ENCODE measurements around the gene SORCS3. TPM values are rescaled to one million over a fixed set of nuclear protein-coding genes. Genes with fewer than 3 reads are reported as not detected.
A peak's percentile ranks its signal among the peaks of the same experiment; 100 is the strongest.

Gene SORCS3
- total and polyA plus RNA-seq, 9 of the 15 experiments (the other 6 are each of a cell fraction or from before 2014, with no cell fraction given): not detected

DNA sequence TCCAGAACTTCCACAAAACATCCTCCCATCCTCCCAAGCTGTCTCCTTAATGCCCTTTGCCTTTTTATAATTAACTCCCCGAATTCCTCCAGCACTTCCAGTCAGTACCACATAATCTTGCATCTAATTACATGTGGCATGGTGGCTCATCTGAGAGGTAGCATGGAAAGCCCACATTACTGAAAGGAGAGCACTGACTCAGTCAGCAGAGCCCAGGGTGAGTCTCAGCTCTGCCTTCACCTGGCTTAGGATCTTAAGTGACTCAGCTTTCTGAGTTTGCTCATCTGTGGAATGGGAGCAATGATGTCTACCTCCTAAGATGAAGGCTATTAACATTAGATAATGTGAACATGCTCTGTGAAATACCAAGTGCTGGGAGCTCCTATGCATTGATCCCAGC is 433.9 kb downstream of the SORCS3 start (continued):
- TF ChIP-seq, protein P1, sequence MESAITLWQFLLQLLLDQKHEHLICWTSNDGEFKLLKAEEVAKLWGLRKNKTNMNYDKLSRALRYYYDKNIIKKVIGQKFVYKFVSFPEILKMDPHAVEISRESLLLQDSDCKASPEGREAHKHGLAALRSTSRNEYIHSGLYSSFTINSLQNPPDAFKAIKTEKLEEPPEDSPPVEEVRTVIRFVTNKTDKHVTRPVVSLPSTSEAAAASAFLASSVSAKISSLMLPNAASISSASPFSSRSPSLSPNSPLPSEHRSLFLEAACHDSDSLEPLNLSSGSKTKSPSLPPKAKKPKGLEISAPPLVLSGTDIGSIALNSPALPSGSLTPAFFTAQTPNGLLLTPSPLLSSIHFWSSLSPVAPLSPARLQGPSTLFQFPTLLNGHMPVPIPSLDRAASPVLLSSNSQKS (CRISPR knock-in tag; IDR thresholded peaks at IDR 0.05): no peak
- TF ChIP-seq SRSF9 (IDR thresholded peaks at IDR 0.05; ENCODE audit: borderline replicate concordance, low read depth, low read length) (no peak), RFX5 (IDR thresholded peaks at IDR 0.05; ENCODE audit: low read depth, low read length) (no peak), JUND (IDR thresholded peaks at IDR 0.05; ENCODE audit: borderline replicate concordance, low read depth, low read length) (no peak), JUND (tag; IDR thresholded peaks at IDR 0.05; ENCODE audit: borderline replicate concordance, low read depth, low read length) (no peak), ZBTB8A (IDR thresholded peaks at IDR 0.05; ENCODE audit: partially characterized antibody) (no peak)
- TF ChIP-seq, protein P2, sequence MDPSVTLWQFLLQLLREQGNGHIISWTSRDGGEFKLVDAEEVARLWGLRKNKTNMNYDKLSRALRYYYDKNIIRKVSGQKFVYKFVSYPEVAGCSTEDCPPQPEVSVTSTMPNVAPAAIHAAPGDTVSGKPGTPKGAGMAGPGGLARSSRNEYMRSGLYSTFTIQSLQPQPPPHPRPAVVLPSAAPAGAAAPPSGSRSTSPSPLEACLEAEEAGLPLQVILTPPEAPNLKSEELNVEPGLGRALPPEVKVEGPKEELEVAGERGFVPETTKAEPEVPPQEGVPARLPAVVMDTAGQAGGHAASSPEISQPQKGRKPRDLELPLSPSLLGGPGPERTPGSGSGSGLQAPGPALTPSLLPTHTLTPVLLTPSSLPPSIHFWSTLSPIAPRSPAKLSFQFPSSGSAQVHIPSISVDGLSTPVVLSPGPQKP (CRISPR knock-in tag; IDR thresholded peaks at IDR 0.05): no peak

- Histone ChIP-seq H3K9me1 (ENCODE audit: control insufficient read depth, insufficient read depth, low read length) (no peaks in the 10 kb centered on the region), H2AFZ (ENCODE audit: low read depth, low read length) (no peak overlapping the region), H3K79me2 (ENCODE audit: control insufficient read depth, insufficient read depth, low read length) (no peaks in the 10 kb centered on the region), H3K27ac (ENCODE audit: extremely low read depth, low read depth, low read length) (no peak overlapping the region), H3K4me1 (replicated peaks in 1 of 2; ENCODE audit: control insufficient read depth in 2 of 2, insufficient read depth in 2 of 2, low read length in 2 of 2) (no peaks in the 10 kb centered on the region), H4K20me1 (replicated peaks; ENCODE audit: control insufficient read depth, insufficient read depth, low read length) (no peaks in the 10 kb centered on the region), H3K4me3 (no peak overlapping the region), H3K9ac (ENCODE audit: insufficient read depth in 1 of 2, low read depth in 2 of 2, low read length in 2 of 2) (no peak overlapping the region), H3K9me3 (replicated peaks; ENCODE audit: control insufficient read depth, insufficient read depth, low read depth, low read length) (no peaks in the 10 kb centered on the region), H3K27me3 (ENCODE audit: control insufficient read depth in 2 of 2, insufficient read depth in 2 of 2, low read length in 2 of 2) (no peaks in the 10 kb centered on the region), H3K4me2 (ENCODE audit: insufficient read depth, low read length) (no peak overlapping the region), H3K36me3 (ENCODE audit: control insufficient read depth, insufficient read depth, low read length) (no peaks in the 10 kb centered on the region)
- BruUV-seq (replicated peaks): no TSS peak
- in situ Hi-C loops (cut with MboI): no loop called here
- FAIRE-seq: no peak
- no peak for TF ChIP-seq SMAD2 (IDR thresholded peaks at IDR 0.05; ENCODE audit: low read depth, low read length)
- TF ChIP-seq, protein P3, sequence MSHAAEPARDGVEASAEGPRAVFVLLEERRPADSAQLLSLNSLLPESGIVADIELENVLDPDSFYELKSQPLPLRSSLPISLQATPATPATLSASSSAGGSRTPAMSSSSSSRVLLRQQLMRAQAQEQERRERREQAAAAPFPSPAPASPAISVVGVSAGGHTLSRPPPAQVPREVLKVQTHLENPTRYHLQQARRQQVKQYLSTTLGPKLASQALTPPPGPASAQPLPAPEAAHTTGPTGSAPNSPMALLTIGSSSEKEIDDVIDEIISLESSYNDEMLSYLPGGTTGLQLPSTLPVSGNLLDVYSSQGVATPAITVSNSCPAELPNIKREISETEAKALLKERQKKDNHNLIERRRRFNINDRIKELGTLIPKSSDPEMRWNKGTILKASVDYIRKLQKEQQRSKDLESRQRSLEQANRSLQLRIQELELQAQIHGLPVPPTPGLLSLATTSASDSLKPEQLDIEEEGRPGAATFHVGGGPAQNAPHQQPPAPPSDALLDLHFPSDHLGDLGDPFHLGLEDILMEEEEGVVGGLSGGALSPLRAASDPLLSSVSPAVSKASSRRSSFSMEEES (CRISPR knock-in tag; IDR thresholded peaks at IDR 0.05): peak; percentile 78
- no peak for ATAC-seq
- ChIA-PET CTCF (ENCODE audit: low intra/inter-chr PET ratio) (no interaction called here), POLR2A (no interaction called here)
- WGBS (ENCODE audit: insufficient coverage, low coverage, missing lambda C conversion rate): 0% methylated on average over 2 of the region's 2 CpGs
- no peak for DNase-seq (ENCODE audit: extremely low read depth in 1 of 4, low spot score in 3 of 4)
- intact Hi-C loops (cut with micrococcal nuclease): no loop called here
Measured at GRCh38 chr10:105085980-105086379, 444.9 kb downstream of the SORCS3 start.

Measured in K562 (cell line).